ENCODE data around the gene CLDN12.

- TF ChIP-seq POLR2A (IDR thresholded peaks at IDR 0.05) (no peak), CTCF (IDR thresholded peaks at IDR 0.05) (no peak)
Observed at GRCh38 chr7:90421651-90422050, 18.4 kb downstream of the CLDN12 start.
